Measurements from ENCODE around the gene RNFT1.

DNA sequence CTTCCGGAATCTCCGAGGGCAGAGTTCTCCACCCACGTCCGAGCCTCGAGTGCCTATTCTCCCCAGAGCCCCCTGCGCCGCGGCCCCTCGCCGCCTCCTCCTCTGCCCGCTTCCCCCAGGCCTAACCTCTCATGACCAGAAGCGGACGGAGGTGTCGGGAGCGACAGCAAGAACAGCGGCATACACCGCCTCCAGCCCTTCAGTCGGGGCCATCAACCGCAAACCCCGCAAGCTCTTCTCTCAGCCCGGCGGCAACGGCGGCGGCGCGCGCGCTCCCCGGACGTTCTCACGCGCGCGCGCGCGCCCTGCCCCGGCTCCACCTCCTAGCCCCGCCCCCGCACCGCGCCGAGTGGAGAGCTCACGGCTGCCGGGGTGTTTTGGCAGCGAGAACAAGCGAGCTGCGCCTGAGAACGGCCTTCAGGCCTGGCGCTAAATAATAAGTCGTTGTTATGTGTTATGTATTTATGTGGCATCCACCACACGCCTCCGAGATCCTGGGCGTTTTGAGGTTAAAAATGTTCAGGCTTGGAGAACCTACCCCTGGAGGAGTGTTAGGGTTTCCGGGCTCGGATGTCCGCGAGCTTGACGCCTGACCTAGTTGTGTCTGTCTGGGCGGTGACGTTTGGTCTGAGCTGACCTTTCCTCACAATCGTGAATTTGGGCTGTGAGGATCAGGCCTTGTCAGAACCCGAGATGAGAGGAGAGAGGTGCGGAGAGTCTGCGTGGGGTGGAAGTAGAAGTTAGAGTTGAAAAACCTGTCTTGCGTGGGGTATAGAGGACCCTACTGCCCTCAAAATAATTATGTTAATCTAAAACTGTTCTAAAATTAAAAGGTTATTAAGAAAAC, at the start of gene RNFT1:
- TF ChIP-seq, protein P1, sequence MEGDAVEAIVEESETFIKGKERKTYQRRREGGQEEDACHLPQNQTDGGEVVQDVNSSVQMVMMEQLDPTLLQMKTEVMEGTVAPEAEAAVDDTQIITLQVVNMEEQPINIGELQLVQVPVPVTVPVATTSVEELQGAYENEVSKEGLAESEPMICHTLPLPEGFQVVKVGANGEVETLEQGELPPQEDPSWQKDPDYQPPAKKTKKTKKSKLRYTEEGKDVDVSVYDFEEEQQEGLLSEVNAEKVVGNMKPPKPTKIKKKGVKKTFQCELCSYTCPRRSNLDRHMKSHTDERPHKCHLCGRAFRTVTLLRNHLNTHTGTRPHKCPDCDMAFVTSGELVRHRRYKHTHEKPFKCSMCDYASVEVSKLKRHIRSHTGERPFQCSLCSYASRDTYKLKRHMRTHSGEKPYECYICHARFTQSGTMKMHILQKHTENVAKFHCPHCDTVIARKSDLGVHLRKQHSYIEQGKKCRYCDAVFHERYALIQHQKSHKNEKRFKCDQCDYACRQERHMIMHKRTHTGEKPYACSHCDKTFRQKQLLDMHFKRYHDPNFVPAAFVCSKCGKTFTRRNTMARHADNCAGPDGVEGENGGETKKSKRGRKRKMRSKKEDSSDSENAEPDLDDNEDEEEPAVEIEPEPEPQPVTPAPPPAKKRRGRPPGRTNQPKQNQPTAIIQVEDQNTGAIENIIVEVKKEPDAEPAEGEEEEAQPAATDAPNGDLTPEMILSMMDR (tag by site-specific recombination; IDR thresholded peaks at IDR 0.05): no peak
- TF ChIP-seq ZNF112 (tag by site-specific recombination; IDR thresholded peaks at IDR 0.05) (no peak), ZNF623 (tag by site-specific recombination; IDR thresholded peaks at IDR 0.05) (no peak), ZNF292 (tag by site-specific recombination; IDR thresholded peaks at IDR 0.05; ENCODE audit: borderline replicate concordance, low read depth) (no peak)

Data from HEK293 (cell line).